HepG2 (cell line): ENCODE data around the gene PDCD10. TPM values are rescaled to one million over a fixed set of nuclear protein-coding genes. Genes with fewer than 3 reads are reported as not detected.

Experiments used
- ATAC-seq: fragments of 200-7000 bp; cut with Tn5 transposase; 3 replicates; pipeline ENCODE4 v1.9.1; 2020; ENCODE audit warnings: mild to moderate bottlenecking, moderate library complexity
- BruUV-seq: library from RNA; stranded (reverse); fragments of 400-500 nt; replicated peaks from 2 replicates; lab custom pipeline; 2021; lab: Mats Ljungman, UMichigan
- CTCF ChIA-PET: fragments of 300-600 bp; formaldehyde crosslinking; extraction: SDS; loops from one replicate; lab custom pipeline; 2021; ENCODE audit warnings: low total read pairs, inconsistent platforms, low intra/inter-chr PET ratio; lab: Yijun Ruan, JAX
- POLR2A ChIA-PET: fragments of 350-600 bp; sonication (Branson Sonifier 250); formaldehyde crosslinking; loops from one replicate; lab custom pipeline; 2020; ENCODE audit warnings: antibody characterized with exemption, inconsistent platforms; lab: Yijun Ruan, JAX
- DNase-seq: peaks from one replicate; pipeline ENCODE4 v3.0.0-alpha.2; 2015; ENCODE audit warnings: low spot score
- FAIRE-seq: peaks from 3 replicates; lab custom pipeline; 2011; peaks lifted over from hg19 to GRCh38; lab: Jason Lieb, UNC
- H2AFZ ChIP-seq: one replicate; pipeline ENCODE4 v1.6.1; 2011; ENCODE audit warnings: low read length, inconsistent platforms
- H3K27ac ChIP-seq: fragments of 300-600 bp; 3 replicates; pipeline ENCODE4 v1.8.0; 2011; ENCODE audit warnings: mixed run types, mild to moderate bottlenecking, mixed read lengths, low read length, inconsistent platforms; ENCODE audit not compliant: insufficient read depth; ENCODE audit errors: extremely low read length
- H3K27me3 ChIP-seq, 2 experiments: fragments of 200-600 bp in 1 of 2; 2 replicates in 1 of 2; 3 replicates in 1 of 2; pipeline versions ENCODE4 v1.6.0 to v1.8.0; 2011; ENCODE audit warnings: low read length in 2 of 2, mild to moderate bottlenecking in 2 of 2, moderate library complexity in 2 of 2, inconsistent platforms in 1 of 2; ENCODE audit not compliant: insufficient read depth in 2 of 2, control insufficient read depth in 1 of 2
- H3K36me3 ChIP-seq, 2 experiments: fragments of 200-600 bp in 1 of 2; replicated peaks in 1 of 2; 2 replicates in 1 of 2; 3 replicates in 1 of 2; pipeline versions ENCODE4 v1.5.1 to v1.8.0; 2011; ENCODE audit warnings: low read length in 2 of 2, inconsistent platforms in 1 of 2; ENCODE audit not compliant: insufficient read depth in 2 of 2, control insufficient read depth in 1 of 2
- H3K4me1 ChIP-seq: 2 replicates; pipeline ENCODE4 v1.5.1; 2012; ENCODE audit warnings: low read length, inconsistent platforms; ENCODE audit not compliant: insufficient read depth
- H3K4me2 ChIP-seq: 2 replicates; pipeline ENCODE4 v1.6.0; 2011; ENCODE audit warnings: low read depth, low read length, inconsistent platforms
- H3K4me3 ChIP-seq, 3 experiments: fragments of 200-600 bp in 1 of 3; sonication (generic), shearing (Covaris generic) in 1 of 3; replicated peaks in 1 of 3; 2 replicates each; pipeline ENCODE4 v1.5.1; 2011 to 2016; ENCODE audit warnings: low read length in 3 of 3, inconsistent platforms in 2 of 3, low read depth in 2 of 3, mild to moderate bottlenecking in 2 of 3, control low read depth in 1 of 3, mixed read lengths in 1 of 3; ENCODE audit not compliant: insufficient read depth in 1 of 3
- H3K79me2 ChIP-seq: one replicate; pipeline ENCODE4 v1.6.1; 2011; ENCODE audit warnings: low read length, inconsistent platforms; ENCODE audit not compliant: insufficient read depth
- H3K9ac ChIP-seq: 2 replicates; pipeline ENCODE4 v1.6.0; 2011; ENCODE audit warnings: mild to moderate bottlenecking, low read depth, low read length, inconsistent platforms; ENCODE audit not compliant: insufficient read depth
- H3K9me3 ChIP-seq: 2 replicates; pipeline ENCODE4 v1.5.1; 2012; ENCODE audit warnings: mild to moderate bottlenecking, low read length
- H4K20me1 ChIP-seq: 2 replicates; pipeline ENCODE4 v1.6.0; 2011; ENCODE audit warnings: inconsistent platforms, mild to moderate bottlenecking, low read length, moderate library complexity; ENCODE audit not compliant: insufficient read depth
- GATAD2A ChIP-seq: IDR thresholded peaks from 2 replicates; pipeline ENCODE4 v1.6.1; 2016
- HES4 ChIP-seq: sonication (generic); formaldehyde crosslinking; IDR thresholded peaks from 2 replicates; pipeline ENCODE4 v1.9.0; 2021; ENCODE audit warnings: mild to moderate bottlenecking, missing genetic modification reagents, borderline replicate concordance
- HNRNPH1 ChIP-seq: fragments of 200-400 bp; formaldehyde crosslinking; optimal IDR thresholded peaks from 2 replicates; pipeline ENCODE3; 2017; ENCODE audit warnings: mild to moderate bottlenecking, low read depth, low read length
- SAFB2 ChIP-seq: sonication (generic); formaldehyde crosslinking; IDR thresholded peaks from 2 replicates; pipeline ENCODE4 v1.5.1; 2020; ENCODE audit warnings: missing genetic modification reagents, low read depth, mild to moderate bottlenecking, borderline replicate concordance
- ZHX2 ChIP-seq, 2 experiments: sonication (generic) in 1 of 2; formaldehyde crosslinking in 1 of 2; IDR thresholded peaks; 2 replicates each; pipeline versions ENCODE4 v1.6.1 to v1.9.0; 2014 to 2022; ENCODE audit warnings: antibody characterized with exemption in 1 of 2, borderline replicate concordance in 1 of 2, inconsistent platforms in 1 of 2, low read depth in 1 of 2, missing genetic modification reagents in 1 of 2
- ZNF260 ChIP-seq: sonication (generic); formaldehyde crosslinking; IDR thresholded peaks from 2 replicates; pipeline ENCODE4 v1.4.0; 2020; ENCODE audit warnings: missing genetic modification reagents, low read depth, mild to moderate bottlenecking, borderline replicate concordance
- ZNF530 ChIP-seq: sonication (generic); formaldehyde crosslinking; IDR thresholded peaks from 2 replicates; pipeline ENCODE4 v1.5.0; 2020; ENCODE audit warnings: low read depth, mild to moderate bottlenecking, missing genetic modification reagents
- ZNF674 ChIP-seq: sonication (generic); formaldehyde crosslinking; IDR thresholded peaks from 2 replicates; pipeline ENCODE4 v1.5.0; 2020; ENCODE audit warnings: low read depth, mild to moderate bottlenecking, missing genetic modification reagents
- WGBS: methylation state at CpG from one replicate; pipeline ENCODE4 v1.1.6; 2017; ENCODE audit warnings: low lambda C conversion rate; 5-methylcytosine and 5-hydroxymethylcytosine counted together
- in situ Hi-C: cut with HindIII; loops from 2 replicates; pipeline ENCODE4 v1.10.0; 2017; ENCODE audit warnings: low pct_unique_long_range_greater_than_20kb; ENCODE audit not compliant: extremely low pct_ligation_motif_present
- intact Hi-C: fragments of 100-400 bp; cut with micrococcal nuclease; formaldehyde crosslinking; loops from one replicate; pipeline ENCODE4 v1.10.0; 2022; ENCODE audit not compliant: unreplicated experiment
- polyA plus RNA-seq, 8 experiments: library from polyadenylated mRNA; depleted of rRNA in 3 of 8; stranded (reverse) in 7 of 8; unstranded in 1 of 8; fragments of >200 nt; fragmentation: Illumina TruSeq in 4 of 8; extraction: Trizol in 4 of 8; gene quantifications; 2 replicates each; pipeline versions ENCODE4 v1.2.1 to v1.2.3, GENCODE V29; 2011 to 2016; ENCODE audit warnings: low read depth in 4 of 8, missing spikeins in 1 of 8, mixed read lengths in 1 of 8; ENCODE audit not compliant: insufficient read depth in 1 of 8
- total RNA-seq, 5 experiments: library from RNA; depleted of rRNA; stranded (reverse); fragments of >200 nt; fragmentation: Illumina TruSeq; extraction: Trizol; gene quantifications; 2 replicates each; pipeline ENCODE4 v1.2.3, GENCODE V29; 2016; ENCODE audit warnings: low read depth in 1 of 5
- TF ChIP-seq, protein P1 (sequence below): IDR thresholded peaks from 2 replicates; pipeline ENCODE4 v1.6.1; 2016; ENCODE audit warnings: low read depth, control low read depth
- TF ChIP-seq, protein P2 (sequence below): IDR thresholded peaks from 2 replicates; pipeline ENCODE4 v1.6.1; 2018; ENCODE audit warnings: missing genetic modification reagents

Gene PDCD10
- total and polyA plus RNA-seq, 2 of the 13 experiments (the other 11 are each of a cell fraction or from before 2014, with no cell fraction given) = 48.5 to 53.9 TPM

- intact Hi-C loops = no loop called here
- ATAC-seq (no peak), FAIRE-seq (no peak), DNase-seq (no peak)
- Histone ChIP-seq H3K9me3 (no peaks in the 10 kb centered on the region), H3K27me3 (no peaks in the 10 kb centered on the region), H3K9ac (no peak overlapping the region), H2AFZ (no peak overlapping the region), H3K36me3 (peaks cover 2 to 13% of the 10 kb centered on the region in 2 experiments; a peak in 3 of 5 replicates), H3K79me2 (peaks cover 67% of the 10 kb centered on the region), H3K27ac (no peak overlapping the region), H3K4me3 (no peak overlapping the region), H3K4me2 (no peak overlapping the region), H4K20me1 (peaks cover 9% of the 10 kb centered on the region; the same call in 1 of the 2 replicates), H3K4me1 (peaks cover 10% of the 10 kb centered on the region)
- TF ChIP-seq HES4 (CRISPR knock-in tag) (no peak), SAFB2 (CRISPR knock-in tag) (no peak), HNRNPH1 (no peak), ZNF674 (no peak), ZNF530 (CRISPR knock-in tag) (no peak), GATAD2A (CRISPR knock-in tag) (no peak), ZHX2 (IDR thresholded peaks at IDR 0.05; ENCODE audit: low read depth) (no peak), ZHX2 (CRISPR knock-in tag; IDR thresholded peaks at IDR 0.05; ENCODE audit: borderline replicate concordance) (no peak), ZNF260 (CRISPR knock-in tag) (no peak)
- TF ChIP-seq, protein P1, sequence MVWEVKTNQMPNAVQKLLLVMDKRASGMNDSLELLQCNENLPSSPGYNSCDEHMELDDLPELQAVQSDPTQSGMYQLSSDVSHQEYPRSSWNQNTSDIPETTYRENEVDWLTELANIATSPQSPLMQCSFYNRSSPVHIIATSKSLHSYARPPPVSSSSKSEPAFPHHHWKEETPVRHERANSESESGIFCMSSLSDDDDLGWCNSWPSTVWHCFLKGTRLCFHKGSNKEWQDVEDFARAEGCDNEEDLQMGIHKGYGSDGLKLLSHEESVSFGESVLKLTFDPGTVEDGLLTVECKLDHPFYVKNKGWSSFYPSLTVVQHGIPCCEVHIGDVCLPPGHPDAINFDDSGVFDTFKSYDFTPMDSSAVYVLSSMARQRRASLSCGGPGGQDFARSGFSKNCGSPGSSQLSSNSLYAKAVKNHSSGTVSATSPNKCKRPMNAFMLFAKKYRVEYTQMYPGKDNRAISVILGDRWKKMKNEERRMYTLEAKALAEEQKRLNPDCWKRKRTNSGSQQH (CRISPR knock-in tag) = no peak
- TF ChIP-seq, protein P2, sequence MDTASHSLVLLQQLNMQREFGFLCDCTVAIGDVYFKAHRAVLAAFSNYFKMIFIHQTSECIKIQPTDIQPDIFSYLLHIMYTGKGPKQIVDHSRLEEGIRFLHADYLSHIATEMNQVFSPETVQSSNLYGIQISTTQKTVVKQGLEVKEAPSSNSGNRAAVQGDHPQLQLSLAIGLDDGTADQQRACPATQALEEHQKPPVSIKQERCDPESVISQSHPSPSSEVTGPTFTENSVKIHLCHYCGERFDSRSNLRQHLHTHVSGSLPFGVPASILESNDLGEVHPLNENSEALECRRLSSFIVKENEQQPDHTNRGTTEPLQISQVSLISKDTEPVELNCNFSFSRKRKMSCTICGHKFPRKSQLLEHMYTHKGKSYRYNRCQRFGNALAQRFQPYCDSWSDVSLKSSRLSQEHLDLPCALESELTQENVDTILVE (CRISPR knock-in tag) = no peak
- in situ Hi-C loops = no loop called here
- CTCF ChIA-PET = no interaction called here
- POLR2A ChIA-PET = no interaction called here
- no TSS peak for BruUV-seq
- WGBS = 90% methylated on average over 4 of the region's 4 CpGs
Observed at GRCh38 chr3:167723025-167723512, 11.6 kb downstream of the PDCD10 start.
